HG03521 (cell line): ENCODE data around the gene LRMDA.

Experiments used
- ATAC-seq: cut with Tn5 transposase; IDR thresholded peaks from one replicate; pipeline ENCODE4 v1.9.1; 2021; ENCODE audit warnings: mild to moderate bottlenecking, moderate library complexity; ENCODE audit not compliant: unreplicated experiment

The LRMDA gene

GRCh38 chr10:76001461-76001860 is 570.0 kb downstream of the LRMDA start:
- ATAC-seq, result no peak

- no peak for ATAC-seq
Observed at GRCh38 chr10:76002262-76002854, 570.9 kb downstream of the LRMDA start.

- ATAC-seq, result no peak
Observed at GRCh38 chr10:76007667-76008181, 576.3 kb downstream of the LRMDA start.

GRCh38 chr10:76009531-76009930 is 578.1 kb downstream of the LRMDA start:
- ATAC-seq, result no peak

- no peak for ATAC-seq
Observed at GRCh38 chr10:76010703-76011102, 579.3 kb downstream of the LRMDA start.

- ATAC-seq, result no peak
Observed at GRCh38 chr10:76012716-76013327, 581.4 kb downstream of the LRMDA start.

GRCh38 chr10:76015245-76015644 is 583.8 kb downstream of the LRMDA start:
- no peak for ATAC-seq

GRCh38 chr10:76017026-76017732 is 585.8 kb downstream of the LRMDA start:
- ATAC-seq, result no peak

GRCh38 chr10:76017733-76018433 is 586.5 kb downstream of the LRMDA start:
- no peak for ATAC-seq

GRCh38 chr10:76020630-76021029 is 589.2 kb downstream of the LRMDA start:
- ATAC-seq, result no peak

- no peak for ATAC-seq
Observed at GRCh38 chr10:76021398-76021797, 590.0 kb downstream of the LRMDA start.

GRCh38 chr10:76022366-76022765 is 590.9 kb downstream of the LRMDA start:
- no peak for ATAC-seq

GRCh38 chr10:76023007-76023406 is 591.6 kb downstream of the LRMDA start:
- no peak for ATAC-seq

- ATAC-seq, result no peak
Observed at GRCh38 chr10:76024460-76025123, 593.2 kb downstream of the LRMDA start.

- no peak for ATAC-seq
Observed at GRCh38 chr10:76025124-76025477, 593.7 kb downstream of the LRMDA start.

- ATAC-seq, result no peak
Observed at GRCh38 chr10:76026176-76026771, 594.9 kb downstream of the LRMDA start.

GRCh38 chr10:76026905-76027304 is 595.5 kb downstream of the LRMDA start:
- ATAC-seq, result no peak

GRCh38 chr10:76029782-76030181 is 598.4 kb downstream of the LRMDA start:
- no peak for ATAC-seq

GRCh38 chr10:76031099-76031498 is 599.7 kb downstream of the LRMDA start:
- no peak for ATAC-seq
